ENCODE measurements around the gene RNASE13. TPM values are rescaled to one million over a fixed set of nuclear protein-coding genes. Genes with fewer than 3 reads are reported as not detected.

RNASE13 gene
- total RNA-seq, 1 experiment from 2014 or later = not detected

GRCh38 chr14:21033133-21033698 lies 1.4 kb downstream of the RNASE13 start:
- CTCF ChIA-PET = interaction anchor here (0.7 kb wide), 1 partner anchor 18 kb away, joined by 3 read pairs; no protein-coding TSS in a partner anchor
- Histone ChIP-seq H3K4me3 (ENCODE audit: low read depth in 2 of 2, low read length in 2 of 2) (no peak overlapping the region), H3K36me3 (ENCODE audit: control insufficient read depth, insufficient read depth, low read length) (no peaks in the 10 kb centered on the region), H3K4me1 (ENCODE audit: control insufficient read depth, insufficient read depth, low read length) (no peaks in the 10 kb centered on the region), H3K9me3 (ENCODE audit: control insufficient read depth, insufficient read depth, low read depth, low read length) (no peaks in the 10 kb centered on the region), H3K27me3 (ENCODE audit: control insufficient read depth, insufficient read depth, low read length) (no peaks in the 10 kb centered on the region; the same call in none of the 2 replicates), H3K27ac (ENCODE audit: low read length) (no peak overlapping the region)
- no peak for ATAC-seq
- no TSS peak for BruUV-seq (replicated peaks)
- no peak for TF ChIP-seq CTCF (IDR thresholded peaks at IDR 0.05)
- no peak for TF ChIP-seq POLR2AphosphoS5 (IDR thresholded peaks at IDR 0.05; ENCODE audit: low read depth, low read length)
- no peak for TF ChIP-seq TCF7L2 (IDR thresholded peaks at IDR 0.05; ENCODE audit: low read depth, low read length)
- no peak for TF ChIP-seq REST (IDR thresholded peaks at IDR 0.05; ENCODE audit: insufficient read depth in 1 of 2, low read depth in 2 of 2, low read length in 1 of 2)
- no peak for TF ChIP-seq SIN3A (IDR thresholded peaks at IDR 0.05; ENCODE audit: borderline replicate concordance, insufficient read depth, low read depth, low read length)
- POLR2A ChIA-PET = no interaction called here
- intact Hi-C loops (cut with micrococcal nuclease; ENCODE audit: unreplicated experiment) = no loop called here
- DNase-seq (ENCODE audit: low read depth, low spot score) = no peak
- in situ Hi-C loops (cut with HindIII; ENCODE audit: low pct_unique_long_range_greater_than_20kb, low sequenced_read_pairs) = no loop called here

- H3K27me3 ChIP-seq (ENCODE audit: control insufficient read depth, insufficient read depth, low read length) = no peaks in the 10 kb centered on the region; the same call in none of the 2 replicates
- DNase-seq (ENCODE audit: low read depth, low spot score) = no peak
- ChIA-PET CTCF (no interaction called here), POLR2A (no interaction called here)
- H3K36me3 ChIP-seq (ENCODE audit: control insufficient read depth, insufficient read depth, low read length) = no peaks in the 10 kb centered on the region
- H3K9me3 ChIP-seq (ENCODE audit: control insufficient read depth, insufficient read depth, low read depth, low read length) = no peaks in the 10 kb centered on the region
- H3K27ac ChIP-seq (ENCODE audit: low read length) = no peak overlapping the region
- intact Hi-C loops (cut with micrococcal nuclease; ENCODE audit: unreplicated experiment) (no loop called here), in situ Hi-C loops (cut with HindIII; ENCODE audit: low pct_unique_long_range_greater_than_20kb, low sequenced_read_pairs) (no loop called here)
- TF ChIP-seq TCF7L2 (IDR thresholded peaks at IDR 0.05; ENCODE audit: low read depth, low read length) (no peak), CTCF (IDR thresholded peaks at IDR 0.05) (no peak), SIN3A (IDR thresholded peaks at IDR 0.05; ENCODE audit: borderline replicate concordance, insufficient read depth, low read depth, low read length) (no peak), REST (IDR thresholded peaks at IDR 0.05; ENCODE audit: insufficient read depth in 1 of 2, low read depth in 2 of 2, low read length in 1 of 2) (no peak), POLR2AphosphoS5 (IDR thresholded peaks at IDR 0.05; ENCODE audit: low read depth, low read length) (no peak)
- ATAC-seq = no peak
- no TSS peak for BruUV-seq (replicated peaks)
- no peaks in the 10 kb centered on the region for H3K4me1 ChIP-seq (ENCODE audit: control insufficient read depth, insufficient read depth, low read length)
- no peak overlapping the region for H3K4me3 ChIP-seq (ENCODE audit: low read depth in 2 of 2, low read length in 2 of 2)
These were observed 2.1 kb downstream of the RNASE13 start for GRCh38 chr14:21032326-21033132.

Measured in Panc1 (cell line).